K562 (cell line): ENCODE measurements around the gene CAPZB. TPM values are rescaled to one million over a fixed set of nuclear protein-coding genes. Genes with fewer than 3 reads are reported as not detected.
A peak's percentile ranks its signal among the peaks of the same experiment; 100 is the strongest.

Experiments used
- ATAC-seq: fragments of 200-7000 bp; cut with Tn5 transposase; 3 replicates; pipeline ENCODE4 v1.9.1; 2020; ENCODE audit warnings: moderate library complexity
- BruUV-seq: library from RNA; stranded (reverse); fragments of 400-500 nt; replicated peaks from 2 replicates; lab custom pipeline; 2021; lab: Mats Ljungman, UMichigan
- CTCF ChIA-PET: fragments of 300-600 bp; formaldehyde crosslinking; extraction: SDS; loops from one replicate; lab custom pipeline; 2021; ENCODE audit warnings: low intra/inter-chr PET ratio; lab: Yijun Ruan, JAX
- POLR2A ChIA-PET: fragments of 300-600, 350-650 bp; sonication (Branson Sonifier 250); formaldehyde crosslinking; extraction: SDS; loops from one replicate; lab custom pipeline; 2021; ENCODE audit warnings: antibody characterized with exemption, inconsistent platforms; lab: Yijun Ruan, JAX
- DNase-seq, 4 experiments: peaks; one replicate each; pipeline versions ENCODE4 v3.0.0 to v3.0.0-alpha.2; 2011 to 2018; ENCODE audit warnings: low spot score in 3 of 4, mixed read lengths in 3 of 4; ENCODE audit errors: extremely low read depth in 1 of 4
- FAIRE-seq: peaks from 2 replicates; lab custom pipeline; 2011; peaks lifted over from hg19 to GRCh38; lab: Jason Lieb, UNC
- H2AFZ ChIP-seq: 2 replicates; pipeline ENCODE4 v1.6.0; 2011; ENCODE audit warnings: low read depth, low read length, control low read depth, inconsistent platforms
- H3K27ac ChIP-seq: fragments of 200-600 bp; 3 replicates; pipeline ENCODE4 v1.8.0; 2011; ENCODE audit warnings: low read depth, mild to moderate bottlenecking, control low read depth, inconsistent platforms, low read length, moderate library complexity, mixed read lengths; ENCODE audit errors: extremely low read depth
- H3K27me3 ChIP-seq, 2 experiments: fragments of 300-600 bp in 1 of 2; 2 replicates in 1 of 2; 3 replicates in 1 of 2; pipeline versions ENCODE4 v1.6.0 to v1.8.0; 2011; ENCODE audit warnings: inconsistent platforms in 2 of 2, low read length in 2 of 2, mild to moderate bottlenecking in 1 of 2, mixed read lengths in 1 of 2, moderate library complexity in 1 of 2; ENCODE audit not compliant: control insufficient read depth in 2 of 2, insufficient read depth in 2 of 2
- H3K36me3 ChIP-seq: fragments of 300-600 bp; 3 replicates; pipeline ENCODE4 v1.8.0; 2011; ENCODE audit warnings: mild to moderate bottlenecking, low read length, inconsistent platforms; ENCODE audit not compliant: control insufficient read depth, insufficient read depth
- H3K4me1 ChIP-seq, 2 experiments: fragments of 200-600 bp in 1 of 2; replicated peaks in 1 of 2; 2 replicates in 1 of 2; 3 replicates in 1 of 2; pipeline versions ENCODE4 v1.5.1 to v1.8.0; 2011; ENCODE audit warnings: inconsistent platforms in 2 of 2, low read length in 2 of 2, mild to moderate bottlenecking in 1 of 2, mixed read lengths in 1 of 2, moderate library complexity in 1 of 2; ENCODE audit not compliant: control insufficient read depth in 2 of 2, insufficient read depth in 2 of 2
- H3K4me2 ChIP-seq: 2 replicates; pipeline ENCODE4 v1.6.1; 2011; ENCODE audit warnings: low read length, control low read depth, inconsistent platforms, mixed read lengths; ENCODE audit not compliant: insufficient read depth
- H3K4me3 ChIP-seq: fragments of 200-600 bp; sonication (generic), shearing (Covaris generic); 2 replicates; pipeline ENCODE4 v1.5.1; 2016; ENCODE audit warnings: control low read depth, inconsistent platforms
- H3K79me2 ChIP-seq: fragments of 200-600 bp; 3 replicates; pipeline ENCODE4 v1.8.0; 2011; ENCODE audit warnings: low read length, inconsistent platforms; ENCODE audit not compliant: control insufficient read depth, insufficient read depth
- H3K9ac ChIP-seq, 2 experiments: 2 replicates each; pipeline versions ENCODE4 v1.6.0 to v1.6.1; 2011; ENCODE audit warnings: low read depth in 2 of 2, low read length in 2 of 2, control low read depth in 1 of 2, inconsistent platforms in 1 of 2, mild to moderate bottlenecking in 1 of 2, mixed read lengths in 1 of 2; ENCODE audit not compliant: insufficient read depth in 1 of 2
- H3K9me1 ChIP-seq: one replicate; pipeline ENCODE4 v1.6.0; 2011; ENCODE audit warnings: inconsistent platforms, mild to moderate bottlenecking, low read length, moderate library complexity; ENCODE audit not compliant: control insufficient read depth, insufficient read depth
- H3K9me3 ChIP-seq: replicated peaks from 2 replicates; pipeline ENCODE4 v1.5.1; 2011; ENCODE audit warnings: low read depth, low read length, inconsistent platforms; ENCODE audit not compliant: control insufficient read depth, insufficient read depth
- H4K20me1 ChIP-seq: replicated peaks from 2 replicates; pipeline ENCODE4 v1.6.1; 2011; ENCODE audit warnings: low read length, inconsistent platforms, mixed read lengths; ENCODE audit not compliant: control insufficient read depth, insufficient read depth
- CHCHD3 ChIP-seq: fragments of 250-450 bp; sonication (Bioruptor Pico); IDR thresholded peaks from 2 replicates; pipeline ENCODE4 v2.1.2; 2022; ENCODE audit warnings: mild to moderate bottlenecking
- EWSR1 ChIP-seq: fragments of 450-650 bp; IDR thresholded peaks from 2 replicates; pipeline ENCODE4 v1.6.1; 2018; ENCODE audit warnings: borderline replicate concordance, mild to moderate bottlenecking, low read depth, moderate library complexity; ENCODE audit not compliant: partially characterized antibody
- NCOR1 ChIP-seq: fragments of 450-650 bp; IDR thresholded peaks from 2 replicates; pipeline ENCODE4 v1.6.1; 2016; ENCODE audit warnings: mild to moderate bottlenecking, moderate library complexity
- SREBF1 ChIP-seq: fragments of 150-350 bp; IDR thresholded peaks from 2 replicates; pipeline ENCODE4 v1.6.1; 2014; ENCODE audit warnings: antibody characterized with exemption, low read depth, low read length, borderline replicate concordance
- TAF1 ChIP-seq: IDR thresholded peaks from 2 replicates; pipeline ENCODE4 v1.6.1; 2011; ENCODE audit warnings: mild to moderate bottlenecking, low read length, moderate library complexity; ENCODE audit not compliant: insufficient read depth, control insufficient read depth, severe bottlenecking; ENCODE audit errors: extremely low read depth
- TAF7 ChIP-seq: fragments of 450-650 bp; IDR thresholded peaks from 2 replicates; pipeline ENCODE4 v1.6.1; 2016; ENCODE audit warnings: missing genetic modification characterization, missing compliant biosample characterization
- WGBS: fragments of 100-300 bp; shearing (Covaris generic); methylation state at CpG from one replicate; pipeline ENCODE4 v1.1.6; 2016; ENCODE audit warnings: low coverage, mixed read lengths; ENCODE audit not compliant: insufficient coverage; ENCODE audit errors: missing lambda C conversion rate; 5-methylcytosine and 5-hydroxymethylcytosine counted together
- in situ Hi-C: fragments of 300-500 bp; cut with MboI; formaldehyde crosslinking; loops from 4 replicates; pipeline ENCODE4 v1.15.0; 2018; ENCODE audit warnings: inconsistent platforms, mixed read lengths
- intact Hi-C: fragments of 100-400 bp; cut with micrococcal nuclease; formaldehyde crosslinking; loops from 2 replicates; pipeline ENCODE4 v1.14.2; 2022
- polyA plus RNA-seq, 8 experiments: library from polyadenylated mRNA; depleted of rRNA in 4 of 8; stranded (reverse) in 5 of 8; unstranded in 3 of 8; fragments of >200 nt; fragmentation: Nextera tagmentation in 2 of 8; fragmentation: Illumina TruSeq in 1 of 8; extraction: Ambion mirVana in 2 of 8; extraction: Trizol in 1 of 8; gene quantifications; 2 replicates each; pipeline versions ENCODE4 v1.2.1 to v1.2.3, GENCODE V29; 2011 to 2014; ENCODE audit warnings: inconsistent platforms in 1 of 8, missing spikeins in 1 of 8
- total RNA-seq, 7 experiments: library from RNA; depleted of rRNA in 6 of 7; stranded (reverse); fragments of >200 nt in 6 of 7; fragmentation: Illumina TruSeq in 2 of 7; extraction: Trizol in 2 of 7; gene quantifications; 2 replicates each; pipeline versions ENCODE4 v1.2.1 to v1.2.3, GENCODE V29; 2011 to 2021; ENCODE audit warnings: low replicate concordance in 1 of 7
- TF ChIP-seq, protein P1 (sequence below): sonication (generic); formaldehyde crosslinking; IDR thresholded peaks from 2 replicates; pipeline ENCODE4 v1.8.1; 2023; ENCODE audit warnings: mild to moderate bottlenecking, missing genetic modification reagents, moderate library complexity
- TF ChIP-seq, protein P2 (sequence below): fragments of 250-450 bp; sonication (Bioruptor Pico); IDR thresholded peaks from 2 replicates; pipeline ENCODE4 v1.4.0; 2020
- TF ChIP-seq, protein P3 (sequence below): sonication (generic); formaldehyde crosslinking; IDR thresholded peaks from 2 replicates; pipeline ENCODE4 v1.8.0; 2022; ENCODE audit warnings: mild to moderate bottlenecking, missing genetic modification reagents, borderline replicate concordance
- TF ChIP-seq, protein P4 (sequence below): sonication (generic); formaldehyde crosslinking; IDR thresholded peaks from 2 replicates; pipeline ENCODE4 v1.8.1; 2023; ENCODE audit warnings: mild to moderate bottlenecking, missing genetic modification reagents
- TF ChIP-seq, protein P5 (sequence below): fragments of 450-650 bp; formaldehyde crosslinking; IDR thresholded peaks from 2 replicates; pipeline ENCODE4 v1.4.0; 2022; ENCODE audit warnings: mild to moderate bottlenecking, moderate library complexity

Gene CAPZB
- total and polyA plus RNA-seq, 9 of the 15 experiments (the other 6 are each of a cell fraction or from before 2014, with no cell fraction given): 57.6 to 297 (median 125) TPM

DNA sequence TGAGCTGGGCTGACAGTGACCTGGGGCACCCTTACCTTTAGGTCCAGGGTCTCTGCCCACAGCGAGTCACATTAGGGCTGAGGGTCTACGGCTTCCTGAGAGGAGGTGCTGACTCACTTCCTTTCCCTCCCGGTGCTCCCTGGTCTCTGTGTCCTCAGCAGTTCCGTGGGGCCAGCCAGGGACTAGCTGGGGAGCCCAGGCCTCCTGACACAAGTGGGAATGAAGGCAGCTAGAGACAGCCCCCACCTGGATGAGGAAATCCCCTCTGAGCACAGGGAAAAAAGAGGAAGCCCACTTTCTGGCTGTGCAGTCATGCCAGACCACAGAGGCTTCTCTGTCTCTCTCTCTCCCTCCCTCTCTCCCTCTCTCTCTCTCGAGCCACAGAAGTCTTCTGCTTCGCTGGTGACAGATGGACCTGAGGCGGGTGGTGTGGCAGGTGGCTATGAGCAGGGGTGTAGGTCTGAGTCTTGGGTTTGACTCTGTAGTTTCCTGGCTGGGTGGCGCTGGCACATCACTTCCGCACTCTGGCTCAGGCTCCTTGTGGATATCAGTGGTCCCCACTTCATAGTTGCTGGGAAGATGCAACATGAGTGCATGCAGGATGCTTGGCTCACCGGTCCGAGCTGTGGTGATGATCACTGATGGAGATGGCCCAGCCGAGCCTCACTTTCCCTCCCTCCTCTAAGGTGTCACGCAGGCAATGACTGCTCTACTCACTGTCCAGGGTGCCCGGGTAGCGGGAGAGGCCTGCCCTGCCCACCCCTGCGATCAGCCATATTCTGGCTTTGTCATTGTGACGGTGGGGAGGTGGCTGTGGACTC lies 169.8 kb downstream of the CAPZB start:
- POLR2A ChIA-PET: interaction anchor here (0.9 to 1.1 kb wide), 3 partner anchors 10 to 20 kb away, joined by 3 read pairs; no protein-coding TSS in a partner anchor
- peak; percentile 81 for FAIRE-seq
- intact Hi-C loops: no loop called here
- TF ChIP-seq, protein P1, sequence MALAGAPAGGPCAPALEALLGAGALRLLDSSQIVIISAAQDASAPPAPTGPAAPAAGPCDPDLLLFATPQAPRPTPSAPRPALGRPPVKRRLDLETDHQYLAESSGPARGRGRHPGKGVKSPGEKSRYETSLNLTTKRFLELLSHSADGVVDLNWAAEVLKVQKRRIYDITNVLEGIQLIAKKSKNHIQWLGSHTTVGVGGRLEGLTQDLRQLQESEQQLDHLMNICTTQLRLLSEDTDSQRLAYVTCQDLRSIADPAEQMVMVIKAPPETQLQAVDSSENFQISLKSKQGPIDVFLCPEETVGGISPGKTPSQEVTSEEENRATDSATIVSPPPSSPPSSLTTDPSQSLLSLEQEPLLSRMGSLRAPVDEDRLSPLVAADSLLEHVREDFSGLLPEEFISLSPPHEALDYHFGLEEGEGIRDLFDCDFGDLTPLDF: no peak
- TF ChIP-seq, protein P2, sequence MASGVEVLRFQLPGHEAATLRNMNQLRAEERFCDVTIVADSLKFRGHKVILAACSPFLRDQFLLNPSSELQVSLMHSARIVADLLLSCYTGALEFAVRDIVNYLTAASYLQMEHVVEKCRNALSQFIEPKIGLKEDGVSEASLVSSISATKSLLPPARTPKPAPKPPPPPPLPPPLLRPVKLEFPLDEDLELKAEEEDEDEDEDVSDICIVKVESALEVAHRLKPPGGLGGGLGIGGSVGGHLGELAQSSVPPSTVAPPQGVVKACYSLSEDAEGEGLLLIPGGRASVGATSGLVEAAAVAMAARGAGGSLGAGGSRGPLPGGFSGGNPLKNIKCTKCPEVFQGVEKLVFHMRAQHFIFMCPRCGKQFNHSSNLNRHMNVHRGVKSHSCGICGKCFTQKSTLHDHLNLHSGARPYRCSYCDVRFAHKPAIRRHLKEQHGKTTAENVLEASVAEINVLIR (CRISPR knock-in tag): no peak
- TF ChIP-seq, protein P3, sequence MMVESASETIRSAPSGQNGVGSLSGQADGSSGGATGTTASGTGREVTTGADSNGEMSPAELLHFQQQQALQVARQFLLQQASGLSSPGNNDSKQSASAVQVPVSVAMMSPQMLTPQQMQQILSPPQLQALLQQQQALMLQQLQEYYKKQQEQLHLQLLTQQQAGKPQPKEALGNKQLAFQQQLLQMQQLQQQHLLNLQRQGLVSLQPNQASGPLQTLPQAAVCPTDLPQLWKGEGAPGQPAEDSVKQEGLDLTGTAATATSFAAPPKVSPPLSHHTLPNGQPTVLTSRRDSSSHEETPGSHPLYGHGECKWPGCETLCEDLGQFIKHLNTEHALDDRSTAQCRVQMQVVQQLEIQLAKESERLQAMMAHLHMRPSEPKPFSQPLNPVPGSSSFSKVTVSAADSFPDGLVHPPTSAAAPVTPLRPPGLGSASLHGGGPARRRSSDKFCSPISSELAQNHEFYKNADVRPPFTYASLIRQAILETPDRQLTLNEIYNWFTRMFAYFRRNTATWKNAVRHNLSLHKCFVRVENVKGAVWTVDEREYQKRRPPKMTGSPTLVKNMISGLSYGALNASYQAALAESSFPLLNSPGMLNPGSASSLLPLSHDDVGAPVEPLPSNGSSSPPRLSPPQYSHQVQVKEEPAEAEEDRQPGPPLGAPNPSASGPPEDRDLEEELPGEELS (CRISPR knock-in tag): no peak
- TF ChIP-seq CHCHD3 (CRISPR knock-in tag) (no peak), TAF1 (peak; percentile 20), EWSR1 (no peak), NCOR1 (no peak), SREBF1 (no peak), TAF7 (tag) (no peak)
- TF ChIP-seq, protein P4, sequence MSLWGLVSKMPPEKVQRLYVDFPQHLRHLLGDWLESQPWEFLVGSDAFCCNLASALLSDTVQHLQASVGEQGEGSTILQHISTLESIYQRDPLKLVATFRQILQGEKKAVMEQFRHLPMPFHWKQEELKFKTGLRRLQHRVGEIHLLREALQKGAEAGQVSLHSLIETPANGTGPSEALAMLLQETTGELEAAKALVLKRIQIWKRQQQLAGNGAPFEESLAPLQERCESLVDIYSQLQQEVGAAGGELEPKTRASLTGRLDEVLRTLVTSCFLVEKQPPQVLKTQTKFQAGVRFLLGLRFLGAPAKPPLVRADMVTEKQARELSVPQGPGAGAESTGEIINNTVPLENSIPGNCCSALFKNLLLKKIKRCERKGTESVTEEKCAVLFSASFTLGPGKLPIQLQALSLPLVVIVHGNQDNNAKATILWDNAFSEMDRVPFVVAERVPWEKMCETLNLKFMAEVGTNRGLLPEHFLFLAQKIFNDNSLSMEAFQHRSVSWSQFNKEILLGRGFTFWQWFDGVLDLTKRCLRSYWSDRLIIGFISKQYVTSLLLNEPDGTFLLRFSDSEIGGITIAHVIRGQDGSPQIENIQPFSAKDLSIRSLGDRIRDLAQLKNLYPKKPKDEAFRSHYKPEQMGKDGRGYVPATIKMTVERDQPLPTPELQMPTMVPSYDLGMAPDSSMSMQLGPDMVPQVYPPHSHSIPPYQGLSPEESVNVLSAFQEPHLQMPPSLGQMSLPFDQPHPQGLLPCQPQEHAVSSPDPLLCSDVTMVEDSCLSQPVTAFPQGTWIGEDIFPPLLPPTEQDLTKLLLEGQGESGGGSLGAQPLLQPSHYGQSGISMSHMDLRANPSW: no peak
- TF ChIP-seq, protein P5, sequence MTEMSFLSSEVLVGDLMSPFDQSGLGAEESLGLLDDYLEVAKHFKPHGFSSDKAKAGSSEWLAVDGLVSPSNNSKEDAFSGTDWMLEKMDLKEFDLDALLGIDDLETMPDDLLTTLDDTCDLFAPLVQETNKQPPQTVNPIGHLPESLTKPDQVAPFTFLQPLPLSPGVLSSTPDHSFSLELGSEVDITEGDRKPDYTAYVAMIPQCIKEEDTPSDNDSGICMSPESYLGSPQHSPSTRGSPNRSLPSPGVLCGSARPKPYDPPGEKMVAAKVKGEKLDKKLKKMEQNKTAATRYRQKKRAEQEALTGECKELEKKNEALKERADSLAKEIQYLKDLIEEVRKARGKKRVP (CRISPR knock-in tag): no peak

More for the DNA sequence above, 169.8 kb downstream of the CAPZB start:
- peak overlapping the region; percentile 55 to 87; a peak in 3 of 4 replicates for H3K9ac ChIP-seq
- H4K20me1 ChIP-seq: peaks cover 23% of the 10 kb centered on the region
- no peak overlapping the region for H3K4me3 ChIP-seq
- ATAC-seq: peak; percentile 3; the same call in 1 of the 3 replicates
- H3K27ac ChIP-seq: peak overlapping the region; percentile 64
- WGBS: 49% methylated on average over 17 of the region's 17 CpGs
- H3K27me3 ChIP-seq: no peaks in the 10 kb centered on the region
- DNase-seq: peak in 2 of 4 experiments; percentile 69 to 79
- H3K36me3 ChIP-seq: peaks cover 42% of the 10 kb centered on the region
- in situ Hi-C loops: no loop called here
- H3K9me1 ChIP-seq: peaks cover 2% of the 10 kb centered on the region
- H3K4me1 ChIP-seq: peaks cover 54 to 71% of the 10 kb centered on the region in 2 experiments
- H3K9me3 ChIP-seq: no peaks in the 10 kb centered on the region
- H3K79me2 ChIP-seq: peaks cover 65% of the 10 kb centered on the region
- BruUV-seq: no TSS peak
- H3K4me2 ChIP-seq: peak overlapping the region; percentile 56
- CTCF ChIA-PET: no interaction called here
- peak overlapping the region; percentile 37 for H2AFZ ChIP-seq
